GM18951 (cell line): ENCODE results near the gene MRC2.
"Not testable (repeated sequence)": the region's sequence is repeated elsewhere in the genome, so short reads cannot be mapped to it uniquely, and the experiment has no call there.

Experiments used
- POLR2A ChIP-seq: IDR thresholded peaks from 4 replicates; pipeline ENCODE4 v1.6.1; 2011; ENCODE audit warnings: mild to moderate bottlenecking; ENCODE audit not compliant: insufficient read length, insufficient read depth; ENCODE audit errors: extremely low read depth
- in situ Hi-C: fragments of 300-500 bp; cut with MboI; formaldehyde crosslinking; loops from one replicate; pipeline ENCODE4 v1.12.0; 2022; ENCODE audit warnings: low sequenced_read_pairs, mixed read lengths, inconsistent platforms; ENCODE audit not compliant: unreplicated experiment

The MRC2 gene, protein sequence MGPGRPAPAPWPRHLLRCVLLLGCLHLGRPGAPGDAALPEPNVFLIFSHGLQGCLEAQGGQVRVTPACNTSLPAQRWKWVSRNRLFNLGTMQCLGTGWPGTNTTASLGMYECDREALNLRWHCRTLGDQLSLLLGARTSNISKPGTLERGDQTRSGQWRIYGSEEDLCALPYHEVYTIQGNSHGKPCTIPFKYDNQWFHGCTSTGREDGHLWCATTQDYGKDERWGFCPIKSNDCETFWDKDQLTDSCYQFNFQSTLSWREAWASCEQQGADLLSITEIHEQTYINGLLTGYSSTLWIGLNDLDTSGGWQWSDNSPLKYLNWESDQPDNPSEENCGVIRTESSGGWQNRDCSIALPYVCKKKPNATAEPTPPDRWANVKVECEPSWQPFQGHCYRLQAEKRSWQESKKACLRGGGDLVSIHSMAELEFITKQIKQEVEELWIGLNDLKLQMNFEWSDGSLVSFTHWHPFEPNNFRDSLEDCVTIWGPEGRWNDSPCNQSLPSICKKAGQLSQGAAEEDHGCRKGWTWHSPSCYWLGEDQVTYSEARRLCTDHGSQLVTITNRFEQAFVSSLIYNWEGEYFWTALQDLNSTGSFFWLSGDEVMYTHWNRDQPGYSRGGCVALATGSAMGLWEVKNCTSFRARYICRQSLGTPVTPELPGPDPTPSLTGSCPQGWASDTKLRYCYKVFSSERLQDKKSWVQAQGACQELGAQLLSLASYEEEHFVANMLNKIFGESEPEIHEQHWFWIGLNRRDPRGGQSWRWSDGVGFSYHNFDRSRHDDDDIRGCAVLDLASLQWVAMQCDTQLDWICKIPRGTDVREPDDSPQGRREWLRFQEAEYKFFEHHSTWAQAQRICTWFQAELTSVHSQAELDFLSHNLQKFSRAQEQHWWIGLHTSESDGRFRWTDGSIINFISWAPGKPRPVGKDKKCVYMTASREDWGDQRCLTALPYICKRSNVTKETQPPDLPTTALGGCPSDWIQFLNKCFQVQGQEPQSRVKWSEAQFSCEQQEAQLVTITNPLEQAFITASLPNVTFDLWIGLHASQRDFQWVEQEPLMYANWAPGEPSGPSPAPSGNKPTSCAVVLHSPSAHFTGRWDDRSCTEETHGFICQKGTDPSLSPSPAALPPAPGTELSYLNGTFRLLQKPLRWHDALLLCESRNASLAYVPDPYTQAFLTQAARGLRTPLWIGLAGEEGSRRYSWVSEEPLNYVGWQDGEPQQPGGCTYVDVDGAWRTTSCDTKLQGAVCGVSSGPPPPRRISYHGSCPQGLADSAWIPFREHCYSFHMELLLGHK (N-terminal part only)

DNA sequence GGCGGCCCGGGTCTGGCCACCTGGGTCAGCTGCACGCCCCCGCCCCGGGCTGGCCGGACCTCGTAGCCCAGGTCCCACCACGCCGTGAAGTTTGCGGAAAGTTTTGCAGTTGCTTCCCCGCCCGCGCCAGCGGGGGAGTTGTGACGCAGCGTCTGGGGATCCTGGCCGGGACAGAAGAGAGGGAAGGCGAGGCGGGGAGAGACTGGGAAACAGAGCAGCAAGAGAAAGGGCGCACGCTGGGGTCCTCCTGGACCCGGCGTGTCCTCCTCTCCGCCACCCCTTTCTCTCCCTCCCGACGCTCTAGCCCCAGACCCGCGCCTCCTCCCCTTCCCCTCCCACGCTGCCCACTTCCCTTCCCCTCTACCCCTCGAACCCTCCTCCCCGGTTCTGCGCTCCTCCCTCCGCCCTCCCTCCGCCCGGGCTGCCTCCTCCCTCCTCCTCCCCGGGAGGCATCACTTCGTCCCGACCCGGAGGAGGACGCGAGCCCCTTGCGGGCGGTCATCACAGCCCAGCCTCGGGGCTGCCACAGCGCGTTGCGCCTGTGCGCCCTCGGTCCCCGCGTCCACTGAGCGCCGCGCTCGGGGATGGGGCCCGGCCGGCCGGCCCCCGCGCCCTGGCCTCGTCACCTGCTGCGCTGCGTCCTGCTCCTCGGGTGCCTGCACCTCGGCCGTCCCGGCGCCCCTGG, at the start of gene MRC2:
Gene MRC2, plus strand, starts transcription at position 452 of the 685 bp plus-strand sequence. Its CDS starts 133 bp downstream, at position 585.
- in situ Hi-C loops, result no loop called here
- no peak for TF ChIP-seq POLR2A

- TF ChIP-seq POLR2A, result no peak
These were observed 48.5 kb upstream of the MRC2 start for GRCh38 chr17:62578757-62579487.

GRCh38 chr17:62580947-62581346, 46.5 kb upstream of the MRC2 start:
- TF ChIP-seq POLR2A, result no peak
- in situ Hi-C loops, result no loop called here

More at GRCh38 chr17:62578757-62579487, 48.5 kb upstream of the MRC2 start:
- in situ Hi-C loops, result no loop called here

DNA sequence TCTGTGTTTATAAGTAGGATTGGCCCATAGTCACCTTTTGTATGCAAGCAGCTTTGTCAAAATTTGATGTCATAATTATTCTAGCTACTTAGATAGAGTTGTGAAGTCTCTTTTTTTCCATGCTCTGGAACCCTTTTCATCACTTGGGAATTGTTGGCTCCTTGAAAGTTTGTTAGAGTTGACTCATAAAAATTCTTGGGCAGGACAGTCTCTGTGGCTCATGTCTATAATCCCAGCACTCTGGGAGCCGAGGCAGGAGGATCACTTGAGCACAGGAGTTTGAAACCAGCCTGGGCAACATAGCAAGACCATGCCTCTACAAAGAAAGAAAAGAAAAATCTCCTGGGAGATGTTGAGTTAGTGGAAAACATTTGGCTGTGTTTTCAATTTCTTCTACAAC, 45.7 kb upstream of the MRC2 start:
- no peak for TF ChIP-seq POLR2A
- in situ Hi-C loops, result no loop called here

DNA sequence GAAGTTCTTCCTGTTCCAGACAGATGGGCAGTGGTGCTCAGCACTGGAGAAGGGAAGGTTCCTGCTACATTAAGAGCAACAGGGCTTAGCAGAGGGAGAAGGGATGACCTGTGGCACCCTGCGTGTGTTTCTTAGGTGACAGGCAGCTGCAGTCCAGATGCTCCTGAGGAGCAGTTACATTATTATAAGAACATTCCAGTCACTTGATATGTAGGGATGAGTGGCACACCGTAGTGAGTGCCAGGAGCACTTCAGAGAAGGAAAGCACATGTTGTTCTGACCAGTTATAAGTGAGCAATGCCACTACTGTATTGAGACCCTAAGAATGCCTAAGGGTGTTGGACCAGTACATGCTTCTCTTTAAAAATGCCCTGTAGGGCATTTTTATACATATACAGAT, 39.9 kb upstream of the MRC2 start:
- in situ Hi-C loops, result no loop called here
- TF ChIP-seq POLR2A, result no peak

DNA sequence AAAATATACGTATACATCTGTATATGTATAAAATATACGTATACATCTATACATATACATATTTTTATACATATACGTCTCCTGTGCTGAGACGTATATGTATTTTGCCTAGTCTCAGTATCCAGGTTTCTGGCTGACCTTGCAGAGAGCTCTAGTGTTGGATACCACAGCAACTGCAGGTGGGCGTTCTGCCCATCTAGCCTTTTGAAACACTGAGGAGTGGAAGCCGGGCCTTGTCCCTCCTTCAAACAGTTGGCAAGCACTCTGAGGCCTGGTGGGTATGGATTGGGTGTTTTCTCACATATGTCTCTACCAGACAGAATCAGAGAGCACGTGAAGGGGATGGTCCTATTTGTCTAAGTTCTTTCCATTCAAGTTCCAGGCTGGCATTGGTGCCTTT, 39.4 kb upstream of the MRC2 start:
- TF ChIP-seq POLR2A, result no peak

DNA sequence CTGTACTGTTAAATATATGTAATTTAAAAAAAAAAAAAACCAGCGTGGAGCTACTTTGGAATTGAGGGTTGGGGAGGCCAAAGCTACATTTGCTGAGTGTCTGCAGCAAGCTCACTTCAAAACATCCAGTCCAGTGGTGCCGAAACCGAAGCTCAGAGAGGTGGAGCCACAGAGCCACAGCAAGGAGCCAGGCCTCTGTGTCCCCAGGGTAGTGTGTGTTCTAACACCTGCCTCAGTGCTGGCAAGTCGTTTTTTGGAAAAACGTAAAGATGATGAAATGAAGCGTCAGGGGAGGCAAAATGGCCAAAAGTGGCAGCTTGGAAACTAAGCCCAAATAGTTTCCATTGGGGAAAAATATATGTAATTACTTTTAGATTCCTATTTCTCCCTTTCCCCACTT, 36.1 kb upstream of the MRC2 start:
- TF ChIP-seq POLR2A, result no peak
- in situ Hi-C loops, result no loop called here

More for the DNA sequence above, 39.4 kb upstream of the MRC2 start:
- in situ Hi-C loops, result no loop called here

DNA sequence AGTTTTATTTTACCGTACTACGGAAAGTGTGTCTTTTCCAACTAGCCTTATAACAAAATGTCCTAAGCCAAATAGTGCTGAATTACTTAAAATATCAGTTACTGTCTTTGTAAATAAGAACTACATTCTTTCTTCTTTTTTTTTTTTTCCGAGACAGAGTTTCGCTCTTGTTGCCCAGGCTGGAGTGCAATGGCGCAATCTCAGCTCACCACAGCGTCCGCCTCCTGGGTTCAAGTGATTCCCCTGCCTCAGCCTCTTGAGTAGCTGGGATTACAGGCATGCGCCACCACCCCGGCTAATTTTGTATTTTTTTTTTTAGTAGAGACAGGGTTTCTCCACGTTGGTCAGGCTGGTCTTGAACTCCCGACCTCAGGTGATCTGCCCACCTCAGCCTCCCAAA, 35.6 kb upstream of the MRC2 start:
- in situ Hi-C loops, result not testable (repeated sequence)

- in situ Hi-C loops, result no loop called here
- no peak for TF ChIP-seq POLR2A
These were observed 35.0 kb upstream of the MRC2 start for GRCh38 chr17:62592341-62593099.

DNA sequence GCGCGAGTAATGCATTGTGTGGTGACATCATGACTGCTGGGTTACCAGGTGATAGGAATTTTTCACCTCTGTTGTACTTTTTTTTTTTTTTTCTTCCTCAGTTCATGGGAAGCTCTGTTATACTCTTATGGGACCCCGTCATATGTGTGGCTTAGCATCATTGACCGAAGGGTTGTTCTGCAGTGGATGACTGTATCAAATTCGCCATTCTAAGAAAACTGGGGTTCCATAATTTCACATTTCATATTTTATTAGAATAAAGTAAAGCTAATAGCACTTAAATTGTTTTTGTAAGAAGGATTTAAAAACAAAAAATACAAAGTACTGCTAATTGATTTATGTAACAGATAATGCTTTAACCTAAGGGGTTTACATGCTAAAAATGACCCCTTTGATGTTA, 32.0 kb upstream of the MRC2 start:
- in situ Hi-C loops, result no loop called here
- TF ChIP-seq POLR2A, result no peak

DNA sequence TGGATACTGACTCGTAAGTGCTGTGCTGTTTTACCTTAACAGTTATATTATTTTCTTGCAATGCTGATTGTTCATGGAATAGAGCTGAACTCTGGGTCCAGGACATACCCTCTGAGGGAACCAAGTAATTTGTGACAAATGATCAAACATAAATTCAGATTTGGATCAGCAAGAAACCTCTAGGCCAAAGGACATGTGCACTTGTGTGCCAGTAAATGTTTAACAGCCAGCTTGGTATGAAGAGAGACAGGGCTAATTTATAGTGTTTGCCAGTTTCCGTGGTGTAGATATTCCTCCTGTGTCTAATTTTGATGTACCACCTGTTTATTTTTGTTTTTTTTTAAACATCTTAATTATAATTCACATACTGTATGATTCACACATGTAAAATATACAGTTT, 30.8 kb upstream of the MRC2 start:
- no peak for TF ChIP-seq POLR2A
- in situ Hi-C loops, result no loop called here
